C4-2B (cell line): Measurements from ENCODE around the gene ATRAID.

Experiments used
- CTCF ChIP-seq: fragments of 450-650 bp; conservative IDR thresholded peaks from 2 replicates; pipeline ENCODE4 v1.5.1; 2017; ENCODE audit warnings: mild to moderate bottlenecking
- ZFX ChIP-seq: fragments of 450-650 bp; IDR thresholded peaks from 2 replicates; pipeline ENCODE4 v1.6.1; 2017

DNA sequence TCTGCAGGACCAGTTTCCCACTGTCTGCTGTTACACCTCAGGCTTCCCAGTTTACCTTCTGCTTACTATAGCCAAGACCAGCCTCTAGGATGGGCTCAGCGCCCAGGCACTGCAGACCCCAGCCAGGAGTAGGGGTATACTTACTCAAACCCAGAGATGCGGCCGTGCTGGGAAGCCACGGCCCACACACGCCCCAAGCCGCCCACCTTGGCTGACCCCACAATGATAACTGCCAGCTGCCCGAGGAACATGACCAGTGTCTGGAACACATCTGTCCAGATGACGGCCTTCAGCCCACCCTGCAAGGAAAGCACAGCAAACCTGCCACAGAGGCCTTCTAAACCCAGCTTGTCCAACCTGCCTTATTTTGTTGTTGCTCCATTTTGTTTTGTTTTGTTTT, 6.6 kb upstream of the ATRAID start:
- TF ChIP-seq CTCF: no peak
- no peak for TF ChIP-seq ZFX
